HG03103 (cell line): ENCODE data around the gene CMTM4.
"Not testable (repeated sequence)": the region's sequence is repeated elsewhere in the genome, so short reads cannot be mapped to it uniquely, and the experiment has no call there.

ENCODE experiments used
- ATAC-seq: cut with Tn5 transposase; IDR thresholded peaks from one replicate; pipeline ENCODE4 v1.9.1; 2021; ENCODE audit warnings: low read depth; ENCODE audit not compliant: unreplicated experiment

The CMTM4 gene

GRCh38 chr16:66649636-66650205 lies 46.8 kb downstream of the CMTM4 start:
- ATAC-seq: no peak

DNA sequence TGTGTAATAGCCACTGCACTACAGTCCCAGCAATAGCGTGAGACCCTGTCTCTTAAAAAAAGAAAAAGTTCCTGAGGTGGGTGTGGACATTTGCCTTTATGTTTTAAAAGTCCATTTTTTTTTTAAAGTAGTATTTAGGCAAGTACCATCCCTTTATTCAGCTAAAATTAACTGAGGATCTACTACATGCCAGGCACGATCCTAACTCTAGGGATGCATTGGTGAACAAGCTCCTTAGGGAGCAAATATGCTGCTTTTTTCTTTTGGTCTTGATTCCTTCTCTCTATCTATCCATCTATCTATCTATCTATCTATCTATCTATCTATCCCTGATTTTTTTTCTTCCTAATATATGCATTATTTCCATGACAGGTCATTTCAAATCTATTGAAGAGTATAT lies 47.4 kb downstream of the CMTM4 start:
- no peak for ATAC-seq

DNA sequence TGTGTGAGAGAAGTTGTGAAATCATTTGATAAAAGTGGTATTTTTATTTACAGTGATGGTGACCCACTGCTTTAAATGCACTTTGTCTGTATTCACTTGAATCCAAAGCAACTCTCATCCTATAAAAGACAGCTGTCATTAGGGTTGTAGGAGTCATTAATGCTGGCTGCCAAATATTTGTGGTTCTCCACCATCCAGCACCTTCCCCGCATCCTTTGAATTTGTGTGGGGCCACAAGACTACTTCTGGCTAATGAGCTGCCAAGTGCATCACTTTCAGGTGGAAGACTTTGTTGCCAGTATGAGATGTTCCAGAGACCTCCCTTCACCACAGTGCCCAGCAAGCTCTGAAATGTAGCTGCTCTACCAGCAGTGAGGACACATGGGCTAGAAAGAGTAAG lies 48.7 kb downstream of the CMTM4 start:
- no peak for ATAC-seq

DNA sequence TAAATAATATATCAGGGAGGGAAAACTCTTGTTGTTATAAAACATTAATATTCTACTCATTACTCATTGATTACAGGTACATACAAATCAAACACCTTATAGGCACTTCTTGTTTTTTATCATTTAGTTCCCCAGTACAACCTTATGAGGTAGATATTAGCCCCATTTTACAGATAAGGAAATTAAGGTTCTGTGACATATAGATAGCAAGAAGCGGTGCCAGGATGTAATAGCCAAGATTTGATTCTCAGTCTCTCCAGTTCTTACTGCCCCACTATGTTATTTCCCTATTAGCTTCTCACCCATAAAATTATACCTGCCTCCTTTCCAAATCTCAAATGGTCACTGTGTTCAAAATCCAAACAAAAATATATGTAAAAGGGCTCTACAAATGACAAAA lies 55.2 kb downstream of the CMTM4 start:
- no peak for ATAC-seq

GRCh38 chr16:66640724-66641314 lies 55.7 kb downstream of the CMTM4 start:
- no peak for ATAC-seq

GRCh38 chr16:66639091-66639885 lies 57.3 kb downstream of the CMTM4 start:
- ATAC-seq: no peak

DNA sequence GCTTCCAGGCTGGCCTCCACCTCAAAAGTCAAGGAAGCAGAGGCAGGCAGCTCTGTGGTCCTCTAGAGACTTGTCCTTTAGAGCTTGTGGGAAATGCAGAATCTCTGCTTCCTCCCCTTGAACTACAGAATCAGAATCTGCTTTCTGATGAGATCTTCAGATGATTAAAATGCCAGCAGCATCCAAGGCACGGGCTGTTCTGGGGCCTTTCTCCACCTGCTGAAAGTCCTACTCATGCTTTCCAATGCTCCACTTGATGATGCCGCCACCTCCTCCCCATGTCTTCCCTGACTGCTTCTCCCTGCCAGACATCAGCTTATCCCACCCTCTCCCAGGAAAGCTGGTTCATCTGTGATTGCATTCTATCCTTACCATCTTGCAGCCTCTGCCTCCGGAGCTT lies 58.7 kb downstream of the CMTM4 start:
- no peak for ATAC-seq

DNA sequence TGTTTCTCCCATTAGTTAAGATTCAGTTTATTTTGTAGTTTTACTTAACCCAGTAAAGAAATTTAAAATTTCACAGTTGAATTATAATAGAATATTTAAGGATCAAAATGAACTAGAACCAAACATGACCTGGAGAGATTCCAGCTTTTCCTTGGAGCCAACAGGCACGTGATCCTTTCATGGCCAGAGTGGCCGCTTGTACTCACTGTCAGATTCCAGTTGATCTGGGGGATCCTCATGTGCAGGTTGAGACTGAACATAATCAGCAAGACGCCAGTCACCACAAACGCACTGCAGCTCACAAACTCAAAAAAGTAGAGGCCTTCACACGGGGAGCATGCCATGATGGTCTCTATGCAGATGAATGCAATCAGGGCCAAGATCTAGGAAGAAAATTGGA lies 60.3 kb downstream of the CMTM4 start:
- ATAC-seq: no peak

DNA sequence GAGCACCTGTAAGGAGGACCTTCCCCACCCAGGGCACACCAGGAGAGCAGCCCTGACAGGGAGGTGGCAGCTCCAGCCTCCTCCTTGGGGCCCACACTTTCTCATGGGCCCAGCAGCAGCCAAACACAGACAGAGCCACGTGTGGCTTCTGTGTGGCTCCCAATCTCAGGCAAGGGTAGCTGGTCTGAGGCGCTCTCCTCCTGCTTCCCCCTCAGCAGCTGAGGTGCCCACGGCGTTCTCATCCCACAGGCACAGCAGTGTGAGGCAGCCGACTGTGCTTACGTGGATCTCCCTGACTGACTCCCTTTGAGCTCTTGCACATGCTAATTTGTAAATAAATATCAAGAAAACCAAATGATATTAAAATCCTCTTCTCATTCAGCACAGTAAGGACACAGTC lies 61.1 kb downstream of the CMTM4 start:
- no peak for ATAC-seq

- no peak for ATAC-seq
These were observed 61.9 kb downstream of the CMTM4 start for GRCh38 chr16:66634527-66635196.

GRCh38 chr16:66631558-66631957 lies 65.0 kb downstream of the CMTM4 start:
- not testable (repeated sequence) for ATAC-seq

DNA sequence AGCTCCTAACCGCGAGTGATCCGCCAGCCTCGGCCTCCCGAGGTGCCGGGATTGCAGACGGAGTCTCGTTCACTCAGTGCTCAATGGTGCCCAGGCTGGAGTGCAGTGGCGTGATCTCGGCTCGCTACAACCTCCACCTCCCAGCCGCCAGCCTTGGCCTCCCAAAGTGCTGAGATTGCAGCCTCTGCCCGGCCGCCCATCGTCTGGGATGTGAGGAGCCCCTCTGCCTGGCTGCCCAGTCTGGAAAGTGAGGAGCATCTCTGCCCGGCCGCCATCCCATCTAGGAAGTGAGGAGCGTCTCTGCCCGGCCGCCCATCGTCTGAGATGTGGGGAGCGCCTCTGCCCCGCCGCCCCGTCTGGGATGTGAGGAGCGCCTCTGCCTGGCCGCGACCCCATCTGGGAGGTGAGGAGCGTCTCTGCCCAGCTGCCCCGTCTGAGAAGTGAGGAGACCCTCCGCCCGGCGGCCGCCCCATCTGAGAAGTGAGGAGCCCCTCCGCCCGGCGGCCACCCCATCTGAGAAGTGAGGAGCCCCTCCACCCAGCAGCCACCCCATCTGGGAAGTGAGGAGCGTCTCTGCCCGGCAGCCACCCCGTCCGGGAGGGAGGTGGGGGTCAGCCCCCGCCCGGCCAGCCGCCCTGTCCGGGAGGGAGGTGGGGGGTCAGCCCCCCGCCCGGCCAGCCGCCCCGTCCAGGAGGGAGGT lies 65.8 kb downstream of the CMTM4 start:
- ATAC-seq: not testable (repeated sequence)

DNA sequence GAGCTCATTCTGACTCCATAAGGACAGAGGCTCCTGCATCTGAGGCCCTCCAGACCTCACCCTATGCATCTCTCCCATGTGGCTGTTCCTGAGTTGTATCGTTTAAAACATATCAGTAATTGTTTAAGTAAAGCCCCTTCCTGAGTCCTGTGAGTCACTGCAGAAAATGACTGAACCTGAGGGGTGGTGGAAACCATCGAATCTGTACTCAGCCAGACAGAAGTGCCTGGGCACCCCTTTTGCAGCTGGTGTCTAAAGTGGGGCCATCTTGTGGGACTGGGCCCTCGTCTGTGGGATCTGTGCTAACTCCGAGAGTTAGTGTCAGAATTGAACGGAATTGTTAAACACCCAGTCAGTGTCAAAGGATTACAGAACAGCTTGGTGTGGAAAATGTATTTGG lies 66.7 kb downstream of the CMTM4 start:
- ATAC-seq: no peak

DNA sequence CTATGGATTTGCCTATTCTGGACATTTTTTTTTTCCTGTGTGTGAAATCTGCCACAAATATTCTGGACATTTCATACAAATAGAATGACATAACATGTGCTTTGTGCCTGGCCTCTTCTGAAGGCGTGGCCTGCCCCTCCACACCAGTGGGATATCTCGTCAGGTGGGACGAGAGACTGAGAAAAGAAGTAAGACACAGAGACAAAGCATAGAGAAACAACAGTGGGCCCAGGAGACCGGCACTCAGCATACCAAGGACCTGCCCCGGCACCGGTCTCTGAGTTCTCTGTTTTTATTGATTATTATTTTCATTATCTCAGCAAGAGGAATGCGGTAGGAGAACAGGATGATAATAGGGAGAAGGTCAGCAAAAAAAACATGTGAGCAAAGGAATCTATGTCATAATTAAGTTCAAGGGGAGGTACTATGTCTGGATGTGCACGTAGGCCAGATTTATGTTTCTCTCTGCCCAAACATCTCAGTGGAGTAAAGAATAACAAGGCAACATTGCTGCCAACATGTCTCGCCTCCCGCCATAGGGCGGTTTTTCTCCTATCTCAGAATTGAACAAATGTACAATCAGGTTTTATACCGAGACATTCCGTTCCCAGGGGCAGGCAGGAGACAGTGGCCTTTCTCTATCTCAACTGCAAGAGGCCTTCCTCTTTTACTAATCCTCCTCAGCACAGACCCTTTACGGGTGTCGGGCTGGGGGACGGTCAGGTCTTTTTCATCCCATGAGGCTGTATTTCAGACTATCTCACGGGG lies 68.7 kb downstream of the CMTM4 start:
- ATAC-seq: not testable (repeated sequence)

- ATAC-seq: no peak
These were observed 72.8 kb downstream of the CMTM4 start for GRCh38 chr16:66623755-66624154.

DNA sequence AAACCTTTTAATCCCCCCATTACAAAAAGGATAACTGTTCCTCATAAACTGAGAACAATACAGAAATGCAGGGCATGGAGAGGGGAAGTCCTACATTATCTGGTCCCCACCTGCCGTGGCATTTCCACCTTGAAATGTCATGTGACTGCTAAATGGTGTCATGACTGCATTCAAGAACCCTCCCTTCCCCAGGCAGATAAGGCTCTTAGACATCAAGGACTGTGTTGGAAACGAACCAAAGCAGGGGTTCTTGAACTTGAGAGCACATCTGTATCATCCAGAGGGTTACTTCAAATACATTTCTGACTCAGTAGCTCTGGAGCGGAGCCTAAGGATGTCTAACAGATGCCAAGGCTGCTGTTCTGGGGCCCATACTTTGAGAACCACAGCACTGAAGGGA lies 73.7 kb downstream of the CMTM4 start:
- no peak for ATAC-seq

DNA sequence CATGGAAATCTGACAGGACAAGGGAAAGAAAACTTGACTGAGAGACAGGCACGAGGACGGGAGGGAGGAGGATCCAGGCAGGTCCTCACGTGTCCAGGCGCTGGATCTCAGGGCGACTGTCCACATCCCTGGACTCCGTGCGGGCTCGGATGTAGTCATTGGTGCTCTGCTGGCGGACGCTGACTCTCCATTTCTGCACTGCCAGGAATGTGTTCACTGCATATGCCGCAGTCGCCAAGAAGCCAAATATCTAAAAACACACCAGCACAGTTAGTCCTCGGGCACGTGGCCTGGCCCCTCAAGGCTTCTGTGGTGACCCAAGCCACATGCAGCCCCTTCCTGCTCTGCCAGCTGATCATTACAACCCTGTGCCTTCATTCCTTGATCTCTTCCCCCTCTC lies 74.6 kb downstream of the CMTM4 start:
- no peak for ATAC-seq

DNA sequence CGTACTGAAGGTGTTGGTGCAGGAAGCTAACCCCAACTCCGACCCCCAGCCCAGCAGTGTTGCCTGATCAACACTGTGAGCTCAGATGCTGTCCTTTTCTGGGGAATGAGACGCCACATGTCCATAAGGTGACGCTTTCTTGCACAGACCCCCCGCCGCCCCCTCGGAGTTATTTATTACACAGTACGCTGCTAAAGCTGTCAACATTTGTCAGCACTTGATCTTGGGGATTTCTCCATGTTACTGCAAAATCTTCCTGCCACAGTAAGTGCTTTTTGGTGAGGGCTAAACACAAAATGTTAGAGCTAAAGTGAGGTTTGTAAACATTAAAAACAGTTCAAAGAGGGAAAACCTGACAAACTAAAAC lies 76.1 kb downstream of the CMTM4 start:
- no peak for ATAC-seq

DNA sequence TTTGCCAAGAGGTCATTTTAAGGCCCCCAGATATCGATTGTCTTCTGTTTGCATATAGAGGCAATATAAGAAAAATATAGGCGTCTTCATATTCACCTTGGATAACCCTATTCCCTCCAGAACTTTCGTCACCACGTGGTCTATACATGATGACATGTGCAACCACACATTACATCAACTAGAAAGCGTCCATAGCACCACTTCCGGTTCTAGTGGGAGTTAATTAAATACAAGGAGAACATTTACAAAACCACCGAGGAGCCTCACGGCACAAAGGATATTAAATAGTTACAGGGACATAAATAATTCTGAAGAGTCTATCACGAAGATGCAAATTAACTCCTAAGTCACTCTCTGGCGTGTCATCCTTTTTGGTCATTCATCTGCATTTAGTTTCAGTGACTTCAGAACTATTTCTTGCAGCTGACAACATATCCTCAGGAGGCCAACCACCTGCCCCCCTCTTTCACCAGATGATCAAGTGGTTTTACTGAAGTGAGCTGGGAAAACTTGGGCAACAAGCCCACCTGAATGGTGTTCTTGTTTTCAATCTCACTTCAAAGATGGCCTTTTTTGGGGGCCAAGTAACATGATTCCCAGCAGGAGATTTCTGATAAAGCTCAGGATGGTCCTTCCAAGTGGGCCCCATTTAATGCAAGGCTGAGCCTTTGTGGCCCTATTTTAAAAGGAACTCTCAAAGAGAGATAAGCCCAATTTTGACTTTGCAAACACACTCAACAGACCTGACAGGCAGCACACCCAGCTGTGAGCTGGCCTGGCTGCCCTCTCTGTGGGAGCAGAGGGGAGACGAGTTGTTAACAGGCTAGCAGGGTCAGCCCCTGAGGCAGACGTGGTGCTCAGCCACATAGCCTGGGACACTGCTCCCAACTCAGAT lies 76.8 kb downstream of the CMTM4 start:
- no peak for ATAC-seq
